HG03575 (cell line): Measurements from ENCODE around the gene ZNF584.
"Not testable (repeated sequence)": the region's sequence is repeated elsewhere in the genome, so short reads cannot be mapped to it uniquely, and the experiment has no call there.

Source experiments
- ATAC-seq: cut with Tn5 transposase; IDR thresholded peaks from one replicate; pipeline ENCODE4 v1.9.1; 2021; ENCODE audit not compliant: unreplicated experiment, insufficient number of reproducible peaks, low FRiP score; ENCODE audit errors: extremely low read depth

ZNF584 gene

DNA sequence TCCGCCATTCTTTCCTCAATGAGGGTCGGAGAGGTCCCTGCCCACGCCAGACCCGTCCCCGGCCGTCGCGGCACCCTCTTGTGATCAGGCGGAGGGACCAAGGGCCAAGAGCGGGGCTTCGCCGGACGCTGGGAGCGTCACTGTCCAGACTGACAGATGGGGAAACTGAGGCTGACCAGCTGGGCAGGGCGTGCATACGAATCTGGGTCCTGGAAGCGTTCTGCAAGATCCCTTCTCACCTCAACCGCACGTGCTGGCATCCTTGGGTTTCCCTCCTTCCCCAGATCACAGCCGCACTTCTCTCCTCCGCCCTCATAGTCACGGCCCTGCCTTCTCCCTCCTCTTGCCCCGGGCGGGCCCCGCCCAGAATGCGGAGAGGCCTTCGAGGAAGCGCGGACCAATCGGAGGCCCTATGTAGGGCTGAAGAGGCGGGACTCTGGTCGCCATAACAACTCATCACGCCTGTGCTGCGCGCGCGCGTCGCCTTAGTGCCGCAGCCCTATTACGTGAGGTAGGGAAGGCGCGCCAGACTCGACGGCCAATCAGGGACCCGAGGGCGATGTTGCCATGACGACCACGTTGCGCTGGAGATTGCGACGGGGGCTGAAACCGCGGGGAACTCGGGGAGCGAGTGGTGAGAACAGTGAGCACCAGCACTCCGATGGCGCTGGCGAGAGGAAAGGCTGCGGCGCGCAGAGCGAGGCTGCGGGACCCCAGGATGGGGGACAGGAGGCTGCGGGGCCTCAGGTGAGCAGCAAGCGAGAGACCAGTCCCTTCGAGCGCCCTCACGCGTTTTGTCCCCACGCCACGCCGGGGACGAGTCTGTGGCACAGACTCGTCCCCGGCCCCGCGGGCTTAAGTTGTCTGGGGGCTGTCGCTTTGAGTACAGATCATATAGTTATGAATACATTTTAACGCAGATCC is 7.3 kb upstream of the ZNF584 start:
- ATAC-seq: no peak

DNA sequence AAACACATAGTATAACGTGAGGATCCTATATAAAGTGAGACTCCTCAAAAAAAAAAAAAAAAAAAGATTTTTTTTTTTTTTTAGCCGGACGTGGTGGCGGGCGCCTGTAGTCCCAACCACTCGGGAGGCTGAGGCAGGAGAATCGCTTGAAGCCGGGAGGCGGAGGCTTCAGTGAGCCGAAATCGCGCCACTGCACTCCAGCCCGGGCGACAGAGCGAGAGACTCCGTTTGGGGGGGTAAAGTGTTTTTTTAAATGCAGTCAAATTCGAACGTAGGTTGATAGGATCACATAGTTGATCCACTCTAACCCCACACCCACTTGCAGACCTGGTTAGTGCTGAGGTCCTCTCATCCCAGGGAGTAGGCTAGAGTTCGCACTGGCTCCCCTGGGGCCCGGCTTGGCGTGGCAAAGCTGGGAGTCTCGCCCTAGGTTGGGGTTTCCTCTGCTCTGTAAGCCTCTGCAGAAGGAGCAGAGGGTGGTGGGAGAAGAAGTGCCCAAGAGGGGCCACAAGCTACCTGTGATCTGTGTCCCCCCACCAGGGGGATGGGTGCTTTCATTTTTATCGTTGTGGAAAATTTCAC is 6.5 kb upstream of the ZNF584 start:
- no peak for ATAC-seq

DNA sequence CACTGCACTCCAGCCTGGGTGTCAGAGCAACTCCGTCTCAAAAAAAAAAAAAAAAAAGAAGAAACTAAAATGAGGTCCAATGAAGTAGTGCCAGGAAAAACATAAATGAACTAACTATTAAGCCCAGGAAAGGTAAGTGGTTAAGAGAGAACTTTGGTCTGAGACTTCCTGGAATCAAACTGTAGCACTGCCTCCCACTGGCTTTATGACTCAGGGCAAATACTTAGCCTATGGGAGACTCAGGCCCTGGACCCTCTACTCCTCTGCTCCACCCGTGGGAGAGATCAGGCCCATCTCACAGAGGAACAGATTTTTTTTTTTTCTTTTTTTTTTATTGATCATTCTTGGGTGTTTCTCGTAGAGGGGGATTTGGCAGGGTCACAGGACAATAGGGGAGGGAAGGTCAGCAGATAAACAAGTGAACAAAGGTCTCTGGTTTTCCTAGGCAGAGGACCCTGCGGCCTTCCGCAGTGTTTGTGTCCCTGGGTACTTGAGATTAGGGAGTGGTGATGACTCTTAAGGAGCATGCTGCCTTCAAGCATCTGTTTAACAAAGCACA is 4.5 kb upstream of the ZNF584 start:
- ATAC-seq: not testable (repeated sequence)

DNA sequence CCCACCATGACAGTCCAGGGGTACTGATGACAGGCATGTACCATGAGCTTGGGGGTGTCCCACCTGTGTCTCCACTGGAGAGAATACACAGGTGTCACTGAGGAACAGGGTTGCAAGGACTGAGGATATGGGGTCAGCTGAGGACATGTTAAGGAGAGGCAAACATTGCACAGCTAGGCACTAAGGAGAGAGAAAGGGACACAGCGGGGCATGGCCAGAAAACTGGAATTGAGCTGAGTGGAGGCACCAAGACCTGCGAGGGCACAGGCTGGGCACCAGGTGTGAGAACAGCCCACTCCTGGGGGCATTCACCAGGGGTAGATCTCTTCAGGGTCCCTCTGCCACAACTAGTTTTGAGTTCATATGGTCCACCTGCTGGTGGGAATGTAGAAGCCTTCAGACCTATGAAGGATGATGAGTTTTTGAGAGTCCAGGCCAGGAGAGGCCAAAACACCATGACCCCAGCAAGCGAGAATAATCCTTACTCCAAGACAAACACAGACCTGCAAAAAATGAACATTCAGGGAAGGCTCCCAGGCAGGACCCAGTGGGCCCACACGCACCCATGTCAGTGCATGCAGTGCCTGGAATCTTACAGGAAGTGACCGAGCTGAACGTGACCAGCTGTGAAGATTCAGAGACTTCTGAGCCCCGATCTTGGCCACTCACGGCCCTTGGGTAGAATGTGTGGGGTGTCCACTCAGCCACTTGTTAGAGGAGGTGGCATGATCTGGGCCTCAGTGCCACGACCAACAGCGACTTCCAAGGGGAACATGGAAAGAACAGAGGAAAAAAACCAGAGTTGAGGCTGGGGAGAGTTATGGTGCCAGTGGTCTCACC is 1.4 kb upstream of the ZNF584 start:
- ATAC-seq: no peak

DNA sequence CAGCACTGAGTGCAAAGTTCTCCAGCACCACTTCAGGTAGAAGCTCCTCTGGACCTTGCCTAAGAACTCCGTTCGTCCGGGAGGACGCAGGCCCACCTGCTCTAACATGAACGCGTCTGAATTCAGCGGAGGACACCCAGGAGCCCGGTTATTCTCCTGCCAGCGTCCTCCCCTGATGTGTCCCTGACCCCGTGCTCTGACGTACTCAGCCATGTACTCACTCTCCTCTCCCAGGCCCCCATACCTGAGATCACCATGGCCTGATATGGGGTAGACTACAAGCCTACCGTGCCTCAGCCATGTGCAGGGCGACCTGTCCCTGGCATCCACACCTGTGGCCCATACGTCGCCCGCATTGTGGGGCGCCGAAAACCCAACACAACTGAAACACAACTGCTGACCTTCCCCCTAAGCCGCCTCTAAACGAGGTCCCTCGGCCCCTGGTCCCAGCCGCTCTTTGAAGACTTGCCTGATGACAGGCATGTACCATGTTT is 744 bp upstream of the ZNF584 start:
- no peak for ATAC-seq

DNA sequence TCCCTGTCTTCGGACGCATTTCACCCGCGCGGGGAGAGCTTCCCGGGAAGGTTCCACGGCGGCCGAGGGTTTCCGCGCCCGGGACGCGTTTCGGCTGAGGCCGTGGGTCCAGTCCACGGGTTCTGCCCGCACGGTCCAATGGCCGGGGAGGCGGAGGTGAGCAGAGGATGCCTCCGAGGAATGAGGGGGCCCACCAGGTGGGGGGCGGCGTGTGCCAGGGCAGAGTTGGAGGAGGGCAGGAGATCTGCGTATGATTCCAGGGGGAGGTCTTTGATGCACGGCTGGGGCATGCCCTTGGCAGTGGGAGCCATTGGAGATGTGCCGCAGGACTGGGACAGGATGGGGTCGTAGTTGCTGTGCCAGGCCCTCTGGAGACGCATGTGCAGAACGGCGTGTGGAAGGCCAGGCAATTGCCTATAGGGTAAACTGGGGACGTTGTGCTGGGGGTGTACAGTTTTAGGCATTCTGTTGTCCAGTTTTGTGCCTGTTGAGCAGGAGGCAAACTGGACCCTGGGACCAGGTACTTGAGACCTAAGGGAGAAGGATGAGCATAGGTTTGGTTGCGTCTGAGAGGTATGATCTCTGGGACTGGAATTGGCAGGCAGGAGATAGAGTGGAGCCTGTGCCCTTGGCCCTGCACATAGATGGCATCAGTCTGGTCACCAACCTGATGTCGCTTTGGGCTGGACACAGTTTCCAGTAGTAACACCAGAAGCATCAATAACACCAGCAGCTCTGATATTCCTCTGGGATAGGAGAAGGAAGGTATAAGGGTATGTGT is 751 bp downstream of the ZNF584 start:
- no peak for ATAC-seq

DNA sequence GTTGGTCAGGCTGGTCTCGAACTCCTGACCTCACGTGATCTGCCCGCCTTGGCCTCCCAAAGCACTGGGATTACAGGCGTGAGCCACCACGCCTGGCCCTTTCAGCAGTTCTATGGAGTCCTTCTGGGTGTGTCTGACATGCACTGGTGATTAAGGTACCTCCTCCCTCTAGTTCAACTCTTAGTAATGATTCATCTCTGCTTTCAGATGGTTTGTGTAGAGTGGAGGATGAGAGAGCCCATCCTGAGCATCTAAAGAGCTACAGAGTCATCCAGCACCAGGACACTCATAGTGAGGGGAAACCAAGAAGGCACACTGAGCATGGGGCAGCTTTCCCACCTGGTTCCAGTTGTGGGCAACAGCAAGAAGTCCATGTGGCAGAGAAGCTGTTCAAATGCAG is 8.2 kb downstream of the ZNF584 start:
- ATAC-seq: no peak

DNA sequence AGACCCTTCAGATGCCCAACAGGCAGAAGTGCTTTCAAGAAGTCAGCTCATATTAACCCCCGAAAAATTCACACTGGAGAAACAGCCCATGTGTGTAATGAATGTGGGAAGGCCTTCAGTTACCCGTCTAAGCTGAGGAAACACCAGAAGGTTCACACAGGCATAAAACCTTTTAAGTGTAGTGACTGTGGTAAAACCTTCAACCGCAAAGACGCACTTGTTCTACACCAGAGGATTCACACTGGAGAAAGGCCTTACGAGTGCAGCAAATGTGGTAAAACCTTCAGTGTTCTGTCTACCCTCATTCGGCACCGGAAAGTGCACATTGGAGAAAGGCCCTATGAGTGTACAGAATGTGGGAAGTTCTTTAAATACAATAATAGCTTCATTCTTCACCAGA is 8.6 kb downstream of the ZNF584 start:
- ATAC-seq: no peak

DNA sequence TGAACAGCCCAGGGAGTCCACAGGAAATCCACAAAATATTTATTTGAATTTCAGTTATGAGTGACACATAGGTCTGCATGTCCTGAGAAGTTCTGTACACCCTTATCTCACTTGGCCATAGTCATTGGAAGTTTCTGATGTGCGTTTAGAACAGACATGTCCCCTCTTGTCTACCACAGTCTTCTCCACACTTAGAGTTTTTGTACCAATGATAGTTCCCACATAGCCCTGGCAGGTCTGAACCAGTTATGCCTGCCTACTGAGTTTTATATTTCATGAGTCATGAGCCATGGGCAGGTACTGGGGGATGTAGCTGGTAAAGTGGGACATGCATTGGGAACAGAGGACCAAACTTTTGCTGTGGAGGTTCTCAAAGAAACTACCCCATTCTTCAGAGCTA is 20.2 kb downstream of the ZNF584 start:
- no peak for ATAC-seq

DNA sequence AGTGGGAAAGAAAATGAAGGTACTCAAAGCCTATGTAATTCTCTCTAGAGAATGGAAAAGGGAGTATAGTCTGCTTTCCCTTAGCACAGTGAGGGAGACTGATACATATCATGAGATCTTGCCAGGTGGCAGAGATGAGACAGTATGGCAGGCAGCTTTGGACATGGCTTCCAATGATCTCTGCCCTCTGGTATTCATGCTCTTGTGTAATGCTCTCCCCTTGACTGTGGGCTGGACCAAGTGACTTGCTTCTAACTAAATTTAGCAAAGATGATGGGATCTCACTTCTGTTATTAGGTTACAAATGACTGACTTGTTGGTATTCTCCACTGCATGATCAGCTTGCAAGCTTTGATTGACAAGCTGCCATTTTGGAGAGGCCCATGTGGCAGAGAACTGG is 21.3 kb downstream of the ZNF584 start:
- ATAC-seq: no peak

DNA sequence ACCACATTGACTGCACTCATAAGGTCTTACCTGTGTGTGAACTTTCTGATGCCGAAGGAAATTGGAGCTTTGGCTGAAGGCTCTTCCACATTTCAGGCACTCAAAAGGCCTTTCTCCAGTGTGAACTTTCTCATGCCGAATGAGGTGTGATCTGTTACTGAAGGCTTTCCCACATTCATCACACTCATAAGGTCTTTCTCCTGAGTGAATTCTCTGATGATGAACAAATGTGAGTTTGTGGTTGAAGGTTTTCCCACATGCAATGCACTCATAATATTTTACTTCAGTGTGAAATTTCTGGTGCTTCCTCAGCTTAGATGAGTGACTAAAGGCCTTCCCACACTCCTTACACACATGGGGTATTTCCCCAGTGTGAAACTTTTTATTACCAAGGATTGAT is 25.8 kb downstream of the ZNF584 start:
- ATAC-seq: no peak

DNA sequence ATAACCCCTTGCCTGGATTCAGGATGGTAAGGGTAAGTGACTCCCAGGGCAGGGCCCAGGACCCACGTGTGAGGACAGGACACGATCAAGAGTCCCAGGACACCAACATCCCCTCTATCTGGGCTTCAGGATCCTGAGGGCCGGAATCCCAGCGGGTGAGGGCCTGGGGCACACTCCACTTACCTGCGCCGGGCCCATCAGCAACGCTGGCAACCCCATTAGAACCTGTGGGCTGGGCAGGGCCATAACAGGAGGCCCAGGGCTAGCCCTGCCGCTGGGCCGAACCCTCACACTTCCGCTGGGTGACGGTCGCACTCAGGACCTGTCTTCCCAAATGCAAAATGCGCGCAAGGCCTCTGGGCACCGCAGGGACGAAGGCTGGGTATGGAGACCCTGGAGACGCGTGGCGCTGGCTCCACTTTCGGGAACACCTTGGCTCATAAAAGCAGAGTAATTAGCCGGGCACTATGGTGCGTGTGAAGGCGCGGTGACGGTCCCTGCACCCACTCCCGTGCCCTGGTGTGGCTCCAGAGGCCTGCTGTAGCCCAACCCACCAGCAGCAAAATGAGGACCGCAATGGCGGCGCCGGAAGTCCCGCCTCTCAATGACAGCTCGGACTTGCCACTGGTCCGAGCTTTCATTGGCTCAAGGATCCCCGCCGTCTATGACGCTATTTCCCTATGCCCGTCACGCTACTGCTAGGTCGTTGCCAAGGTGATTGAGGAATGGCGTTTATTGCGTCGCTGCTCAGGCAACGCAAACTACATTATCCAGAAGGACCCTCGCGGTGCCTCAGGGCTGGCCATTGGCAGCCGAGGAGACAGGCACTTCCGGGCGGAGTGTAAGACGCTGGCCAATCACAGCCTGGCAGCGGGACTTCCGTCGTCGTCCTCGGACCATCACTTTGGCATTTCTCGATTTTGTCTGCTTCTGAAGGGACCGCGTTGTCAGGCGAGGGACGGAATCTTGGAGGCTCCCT is 31.4 kb downstream of the ZNF584 start, which contains the start of gene ZNF132:
TSS of gene ZNF132 (minus strand) at position 578 of the 979 bp plus-strand sequence. CDS start at position 246, 332 bp downstream.
- peak; percentile 57 for ATAC-seq

DNA sequence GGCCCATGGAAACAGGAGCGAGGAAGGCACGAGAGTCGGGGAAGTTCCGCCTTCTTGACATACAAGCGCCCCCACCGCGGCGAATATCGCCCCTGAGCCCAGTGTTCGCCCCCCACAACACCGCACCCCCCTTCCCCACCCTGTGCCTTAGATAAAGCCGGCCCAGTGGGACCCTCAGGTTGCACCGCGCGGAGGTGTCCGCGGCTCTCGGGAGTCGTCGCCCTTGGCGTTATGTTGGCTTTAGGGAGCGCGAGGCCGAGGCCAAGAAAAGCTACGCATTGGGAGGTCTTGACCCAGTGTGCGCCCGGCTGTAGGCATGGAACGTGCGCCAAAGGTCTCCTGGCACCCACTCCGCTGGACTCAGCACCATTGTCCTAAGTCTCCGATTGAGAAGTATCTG is 32.1 kb downstream of the ZNF584 start:
- no peak for ATAC-seq

DNA sequence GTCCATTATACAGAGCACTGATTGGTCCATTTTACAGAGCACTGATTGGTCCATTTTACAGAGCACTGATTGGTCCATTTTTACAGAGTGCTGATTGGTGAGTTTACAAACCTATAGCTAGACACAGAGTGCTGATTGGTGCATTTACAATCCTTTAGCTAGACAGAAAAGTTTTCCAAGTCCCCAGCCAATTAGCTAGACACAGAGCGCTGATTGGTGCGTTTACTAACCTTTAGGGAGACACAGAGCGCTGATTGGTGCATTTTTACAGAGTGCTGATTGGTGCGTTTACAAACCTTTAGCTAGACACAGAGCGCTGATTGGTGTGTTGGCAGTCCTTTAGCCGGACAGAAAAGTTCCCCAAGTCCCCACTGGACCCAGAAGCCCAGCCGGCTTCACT is 34.5 kb downstream of the ZNF584 start:
- not testable (repeated sequence) for ATAC-seq

DNA sequence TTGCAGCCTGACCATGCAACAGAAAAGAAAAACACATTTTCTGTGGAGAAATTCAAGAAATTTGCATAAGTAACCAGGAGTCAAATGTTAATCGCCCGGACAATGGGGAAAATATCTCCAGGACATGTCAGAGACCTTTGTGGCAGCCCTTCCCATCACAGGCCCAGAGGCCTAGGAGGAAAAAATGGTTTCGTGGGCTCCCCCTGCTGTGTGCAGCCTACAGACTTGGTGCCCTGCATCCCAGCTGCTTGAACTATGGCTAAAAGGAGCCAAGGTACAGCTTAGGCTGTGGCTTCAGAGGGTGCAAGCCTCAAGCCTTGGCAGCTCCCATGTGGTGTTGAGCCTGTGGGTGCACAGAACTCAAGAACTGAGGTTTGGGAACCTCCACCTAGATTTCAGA is 40.4 kb downstream of the ZNF584 start:
- not testable (repeated sequence) for ATAC-seq

DNA sequence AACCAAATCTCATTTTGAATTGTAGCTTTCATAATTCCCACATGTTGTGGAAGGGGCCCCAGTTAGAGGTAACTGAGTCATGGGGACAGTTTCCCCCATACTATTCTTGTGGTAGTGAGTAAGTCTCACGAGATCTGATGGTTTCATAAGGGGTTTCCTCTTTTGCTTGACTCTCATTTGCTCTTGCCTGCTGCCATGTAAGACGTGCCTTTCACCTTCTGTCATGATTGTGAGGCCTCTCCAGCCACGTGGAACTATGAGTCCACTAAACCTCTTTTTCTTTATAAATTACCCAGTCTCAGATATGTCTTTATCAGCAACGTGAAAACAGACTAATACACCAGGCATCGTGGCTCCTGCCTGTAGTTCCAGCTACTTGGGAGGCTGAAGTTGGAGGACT is 41.5 kb downstream of the ZNF584 start:
- not testable (repeated sequence) for ATAC-seq

DNA sequence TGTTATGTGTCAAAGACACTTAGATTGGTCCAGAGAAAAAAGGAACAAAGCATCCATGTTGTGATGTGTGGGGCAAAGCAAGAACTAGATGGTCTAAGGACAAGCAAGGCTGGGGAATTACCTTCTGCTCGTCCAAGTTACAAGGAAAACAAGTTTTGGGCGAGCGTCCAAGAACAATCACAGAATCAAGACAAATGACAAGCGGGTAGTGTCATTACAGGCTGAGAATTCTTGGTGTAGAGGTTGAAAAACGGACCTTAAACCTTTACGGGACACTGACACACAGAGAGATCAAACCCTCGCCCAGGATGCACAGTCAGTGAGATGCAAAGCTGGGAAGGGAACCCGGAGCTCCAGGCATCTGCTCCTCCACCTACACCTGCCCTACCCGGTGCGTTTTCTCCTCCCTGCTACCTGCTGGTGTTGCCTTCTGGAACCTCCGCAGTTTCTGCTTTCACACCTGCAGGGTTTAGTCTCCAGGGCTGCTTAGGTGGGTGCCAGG is 42.5 kb downstream of the ZNF584 start:
- no peak for ATAC-seq
